Kidney epithelial cell (primary cell): Measurements from ENCODE around the gene SPATA13. TPM values are rescaled to one million over a fixed set of nuclear protein-coding genes. Genes with fewer than 3 reads are reported as not detected.

ENCODE experiments used
- DNase-seq: peaks from one replicate; pipeline ENCODE4 v3.0.0-alpha.2; 2010; ENCODE audit warnings: low read depth
- H3K27me3 ChIP-seq: 2 replicates; pipeline ENCODE4 v1.6.0; 2011; ENCODE audit warnings: low read length; ENCODE audit not compliant: control insufficient read depth, insufficient read depth
- H3K36me3 ChIP-seq: 2 replicates; pipeline ENCODE4 v1.5.1; 2011; ENCODE audit warnings: low read length; ENCODE audit not compliant: control insufficient read depth, insufficient read depth
- H3K4me3 ChIP-seq: 2 replicates; pipeline ENCODE4 v1.5.1; 2011; ENCODE audit warnings: low read depth, mild to moderate bottlenecking, control low read depth, low read length
- CTCF ChIP-seq: IDR thresholded peaks from 2 replicates; pipeline ENCODE4 v1.5.1; 2011; ENCODE audit warnings: mild to moderate bottlenecking, moderate library complexity, low read length, control low read depth, inconsistent platforms; ENCODE audit not compliant: insufficient read depth, poor library complexity, severe bottlenecking
- total RNA-seq: library from RNA; depleted of rRNA; stranded (reverse); fragments of >200 nt; gene quantifications from 2 replicates; pipeline ENCODE4 v1.2.3, GENCODE V29; 2015

Gene SPATA13
- total RNA-seq, 1 donor from 2014 or later, result 11.3 TPM

GRCh38 chr13:24281188-24282008 lies 120.9 kb downstream of the SPATA13 start:
- DNase-seq, result no peak
- no peak for TF ChIP-seq CTCF
- Histone ChIP-seq H3K4me3 (no peak overlapping the region), H3K36me3 (no peaks in the 10 kb centered on the region), H3K27me3 (no peaks in the 10 kb centered on the region)

GRCh38 chr13:24282256-24282655 lies 121.7 kb downstream of the SPATA13 start:
- no peaks in the 10 kb centered on the region for H3K27me3 ChIP-seq
- H3K36me3 ChIP-seq, result no peaks in the 10 kb centered on the region
- TF ChIP-seq CTCF, result no peak
- H3K4me3 ChIP-seq, result no peak overlapping the region
- DNase-seq, result no peak

GRCh38 chr13:24284889-24285565 lies 124.5 kb downstream of the SPATA13 start:
- TF ChIP-seq CTCF, result no peak
- no peak for DNase-seq
- no peaks in the 10 kb centered on the region for H3K27me3 ChIP-seq
- no peaks in the 10 kb centered on the region for H3K36me3 ChIP-seq
- no peak overlapping the region for H3K4me3 ChIP-seq

GRCh38 chr13:24286624-24287023 lies 126.1 kb downstream of the SPATA13 start:
- no peak for DNase-seq
- no peak for TF ChIP-seq CTCF

GRCh38 chr13:24287748-24288287 lies 127.3 kb downstream of the SPATA13 start:
- Histone ChIP-seq H3K27me3 (no peaks in the 10 kb centered on the region), H3K36me3 (no peaks in the 10 kb centered on the region), H3K4me3 (no peak overlapping the region)
- no peak for DNase-seq
- TF ChIP-seq CTCF, result no peak

More at GRCh38 chr13:24286624-24287023, 126.1 kb downstream of the SPATA13 start:
- no peaks in the 10 kb centered on the region for H3K36me3 ChIP-seq
- H3K4me3 ChIP-seq, result no peak overlapping the region
- H3K27me3 ChIP-seq, result no peaks in the 10 kb centered on the region
